Activated naive CD8-positive, alpha-beta T cell treated with anti-CD3 and anti-CD28 coated beads, Interleukin-2, amount 10 ng/mL, durations not matched to agents 7 days and 5 days (primary cell): ENCODE measurements around the gene PRRG3. TPM values are rescaled to one million over a fixed set of nuclear protein-coding genes. Genes with fewer than 3 reads are reported as not detected.

ENCODE experiments used
- ATAC-seq: fragments of 150-1000 bp; cut with Tn5 transposase; one replicate; pipeline ENCODE4 v1.10.0; 2021; ENCODE audit warnings: low read depth, moderate library complexity
- POLR2A ChIA-PET: fragments of 350-600 bp; sonication (Branson Sonifier 250); formaldehyde crosslinking; loops from one replicate; lab custom pipeline; 2021; ENCODE audit warnings: antibody characterized with exemption; lab: Charles Lee
- DNase-seq: peaks from one replicate; pipeline ENCODE4 v3.0.0; 2021
- H3K27ac Mint-ChIP-seq: one replicate; pipeline ENCODE4 v1.8.0; 2022; ENCODE audit warnings: mild to moderate bottlenecking, mixed read lengths
- H3K27me3 Mint-ChIP-seq: one replicate; pipeline ENCODE4 v1.8.0; 2022; ENCODE audit warnings: mild to moderate bottlenecking, moderate library complexity, mixed read lengths
- H3K36me3 Mint-ChIP-seq: one replicate; pipeline ENCODE4 v1.8.0; 2021; ENCODE audit warnings: mild to moderate bottlenecking, mixed read lengths
- H3K4me1 Mint-ChIP-seq: one replicate; pipeline ENCODE4 v1.8.0; 2021; ENCODE audit warnings: mixed read lengths
- H3K4me3 Mint-ChIP-seq: one replicate; pipeline ENCODE4 v1.8.0; 2022; ENCODE audit warnings: mild to moderate bottlenecking, moderate library complexity, mixed read lengths
- H3K9me3 Mint-ChIP-seq: one replicate; pipeline ENCODE4 v1.8.0; 2021; ENCODE audit warnings: mixed read lengths
- total RNA-seq, 2 experiments: library from RNA; stranded (reverse); gene quantifications; one replicate each; pipeline ENCODE4 v1.2.3, GENCODE V29; 2021

Gene PRRG3
- total RNA-seq, 2 experiments from 2014 or later: not detected

DNA sequence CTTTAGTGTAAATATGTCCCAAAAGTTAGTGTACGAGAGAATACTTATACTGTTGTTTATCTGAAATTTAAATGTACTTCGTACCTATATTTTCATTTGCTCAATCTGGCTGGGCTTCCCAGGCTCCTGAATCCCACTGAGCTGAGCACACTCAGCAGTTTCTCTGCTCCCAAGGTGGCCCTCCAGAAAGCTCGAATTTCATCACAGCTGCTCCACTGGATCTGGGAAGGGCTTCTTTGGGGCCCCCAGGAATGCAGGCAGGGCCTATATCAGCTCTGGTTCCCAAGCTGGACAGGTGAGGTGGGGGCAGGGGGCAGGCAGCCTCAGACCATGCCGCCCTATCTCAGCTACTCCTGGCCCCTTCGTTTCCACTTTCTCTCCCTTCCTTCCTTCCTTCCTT, 19.1 kb downstream of the PRRG3 start:
- POLR2A ChIA-PET: no interaction called here
- H3K9me3 Mint-ChIP-seq: no peaks in the 10 kb centered on the region
- H3K4me1 Mint-ChIP-seq: peaks cover 1% of the 10 kb centered on the region
- no peak overlapping the region for H3K4me3 Mint-ChIP-seq
- no peaks in the 10 kb centered on the region for H3K27me3 Mint-ChIP-seq
- H3K36me3 Mint-ChIP-seq: no peaks in the 10 kb centered on the region
- ATAC-seq (no peak), DNase-seq (no peak)
- no peak overlapping the region for H3K27ac Mint-ChIP-seq

DNA sequence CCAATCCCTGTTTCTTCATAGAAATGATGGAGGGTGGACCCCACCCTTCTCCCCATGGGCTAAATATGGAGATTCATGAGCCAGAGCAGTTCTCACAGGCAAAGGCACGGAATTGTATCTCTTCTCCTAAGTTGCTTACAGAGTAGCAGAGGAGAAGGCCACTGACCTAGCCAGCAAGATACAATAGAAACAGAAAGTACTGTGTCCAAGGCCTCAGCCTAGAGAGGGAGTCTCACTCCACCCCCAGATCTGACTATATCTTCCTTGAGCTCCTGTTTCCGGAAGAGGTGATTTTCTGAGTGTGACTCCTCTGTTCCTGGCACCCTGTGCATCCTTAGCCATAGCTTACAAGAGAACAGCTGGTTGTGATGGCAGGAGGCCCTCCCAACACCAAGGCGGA, 20.5 kb downstream of the PRRG3 start, which contains the start of gene FATE1:
Gene FATE1 (plus strand): TSS at position 284 of the 400 bp plus-strand sequence. CDS start 85 bp downstream, at position 369.
- ATAC-seq (no peak), DNase-seq (no peak)
- Mint-ChIP-seq H3K36me3 (no peaks in the 10 kb centered on the region), H3K9me3 (no peaks in the 10 kb centered on the region), H3K27ac (no peak within 1 kb of the TSS), H3K4me3 (no peak within 1 kb of the TSS), H3K27me3 (peaks cover 2% of the 10 kb centered on the region), H3K4me1 (peaks cover 1% of the 10 kb centered on the region)
- POLR2A ChIA-PET: no interaction called here

DNA sequence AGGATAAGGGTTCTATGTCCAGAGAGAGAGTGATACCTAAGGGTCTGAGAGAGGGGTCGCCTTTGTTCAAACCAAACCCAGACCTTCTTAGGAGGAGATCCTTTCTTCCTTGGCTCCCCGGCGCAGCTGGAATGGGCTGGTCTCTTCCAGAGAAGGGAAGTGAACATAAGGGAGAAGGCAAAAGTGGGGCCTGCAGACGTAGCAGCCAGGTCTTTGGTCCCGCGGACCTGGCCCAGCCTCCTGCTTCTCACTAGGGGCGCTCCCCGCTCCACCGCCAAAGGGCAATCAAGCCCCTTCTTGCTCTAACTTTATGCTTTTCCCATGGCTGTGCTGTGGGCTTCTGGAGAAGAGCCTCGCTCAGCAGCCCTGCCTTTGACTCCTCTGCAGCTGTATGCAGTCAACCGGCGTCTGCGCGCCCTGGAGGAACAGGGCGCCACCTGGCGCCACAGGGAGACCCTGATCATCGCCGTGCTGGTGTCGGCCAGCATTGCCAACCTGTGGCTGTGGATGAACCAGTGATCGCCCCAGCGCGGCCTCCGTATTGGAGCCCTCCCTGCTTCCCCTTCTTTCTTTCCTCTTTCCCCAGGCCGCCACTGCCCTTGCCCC, 27.1 kb downstream of the PRRG3 start:
- H3K27me3 Mint-ChIP-seq: peaks cover 2% of the 10 kb centered on the region
- ATAC-seq (no peak), DNase-seq (no peak)
- POLR2A ChIA-PET: no interaction called here
- no peaks in the 10 kb centered on the region for H3K36me3 Mint-ChIP-seq
- no peaks in the 10 kb centered on the region for H3K9me3 Mint-ChIP-seq
- peaks cover 1% of the 10 kb centered on the region for H3K4me1 Mint-ChIP-seq
- H3K4me3 Mint-ChIP-seq: no peak overlapping the region
- H3K27ac Mint-ChIP-seq: no peak overlapping the region

DNA sequence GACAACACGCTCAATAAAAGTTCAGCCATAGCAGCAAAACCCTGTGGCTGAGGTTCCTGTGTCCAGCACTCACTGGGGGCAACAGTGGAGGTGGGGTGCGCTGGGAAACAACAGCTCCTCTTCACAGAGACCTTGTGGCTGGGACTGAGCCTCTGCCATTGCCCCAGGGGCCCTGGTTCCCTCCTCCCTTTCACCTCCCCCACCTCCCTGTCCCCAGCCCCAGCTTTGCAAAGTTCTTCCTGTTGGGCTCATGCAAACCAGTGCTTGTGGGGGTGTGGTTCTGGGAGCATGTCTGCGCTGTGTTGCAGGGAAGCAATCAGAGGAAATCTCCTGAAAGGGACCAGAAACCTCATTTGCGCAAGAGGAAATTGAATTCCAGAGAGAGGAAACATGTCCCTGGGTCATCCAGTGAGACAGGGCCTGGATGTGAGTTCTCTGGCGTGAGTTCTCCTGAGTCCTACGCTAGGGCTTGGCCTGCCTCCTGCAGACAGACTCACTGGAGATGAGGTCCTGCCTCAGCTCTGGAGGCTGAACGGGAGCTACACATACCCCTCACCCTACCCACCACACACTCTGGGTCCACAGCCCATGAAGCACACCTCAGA, 28.0 kb downstream of the PRRG3 start:
- H3K27ac Mint-ChIP-seq: no peak overlapping the region
- no peaks in the 10 kb centered on the region for H3K36me3 Mint-ChIP-seq
- H3K4me1 Mint-ChIP-seq: peaks cover 1% of the 10 kb centered on the region
- ATAC-seq (no peak), DNase-seq (no peak)
- H3K4me3 Mint-ChIP-seq: no peak overlapping the region
- POLR2A ChIA-PET: no interaction called here
- no peaks in the 10 kb centered on the region for H3K9me3 Mint-ChIP-seq
- H3K27me3 Mint-ChIP-seq: peaks cover 2% of the 10 kb centered on the region

DNA sequence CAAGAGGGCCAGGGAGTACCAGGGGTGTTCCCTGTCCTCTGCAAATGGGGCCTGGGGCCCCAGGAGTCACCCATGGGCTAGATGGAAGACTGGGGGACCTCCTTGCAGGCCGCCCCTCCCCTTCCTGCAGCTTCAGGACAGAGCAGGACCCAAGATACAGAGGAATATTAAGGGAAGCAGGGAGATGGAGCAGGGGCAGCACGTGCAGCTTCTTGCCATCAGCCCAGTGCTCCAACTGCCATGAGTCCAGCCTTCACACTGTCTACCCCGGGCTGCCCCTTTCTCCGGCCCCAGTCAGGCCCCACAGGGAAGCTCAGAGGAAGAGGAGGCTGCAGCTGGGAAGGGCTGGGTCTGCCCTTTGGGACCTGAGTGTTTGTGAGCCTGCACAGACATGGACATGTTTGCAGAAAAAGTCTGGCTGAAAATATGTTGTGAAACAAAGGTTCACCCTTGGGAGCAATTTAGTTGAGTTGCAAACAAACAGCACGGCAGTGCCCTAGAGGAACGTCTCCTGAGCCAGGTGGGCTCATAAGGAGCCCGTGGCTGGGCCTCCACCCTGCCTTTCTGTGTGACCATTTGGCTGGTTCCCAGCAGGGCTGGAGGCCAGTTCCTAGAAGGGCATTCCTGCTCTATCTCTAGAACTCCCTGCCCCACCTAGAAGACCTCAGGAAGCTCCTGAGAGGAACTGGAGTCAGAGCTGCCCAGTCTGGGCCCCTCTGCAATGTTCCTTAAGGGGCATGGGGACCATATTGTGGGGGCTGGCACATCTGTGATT, 29.5 kb downstream of the PRRG3 start:
- Mint-ChIP-seq H3K4me3 (no peak overlapping the region), H3K9me3 (no peaks in the 10 kb centered on the region), H3K36me3 (no peaks in the 10 kb centered on the region), H3K4me1 (no peaks in the 10 kb centered on the region), H3K27ac (no peak overlapping the region), H3K27me3 (peaks cover 2% of the 10 kb centered on the region)
- POLR2A ChIA-PET: no interaction called here
- DNase-seq (no peak), ATAC-seq (no peak)

DNA sequence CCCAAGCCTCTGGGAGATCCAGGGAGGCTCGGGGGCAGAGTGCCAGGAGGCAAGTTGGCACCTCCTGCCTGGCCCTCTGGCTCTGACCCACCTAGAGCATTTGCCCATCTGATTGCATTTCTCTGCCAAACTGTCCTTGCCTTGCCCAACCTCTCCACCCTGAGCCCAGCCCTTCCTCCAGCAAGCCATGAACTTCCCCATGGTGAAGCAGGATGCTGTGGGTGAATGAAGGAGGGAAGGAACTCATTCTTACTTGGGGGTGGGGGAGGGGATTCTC, 30.0 kb downstream of the PRRG3 start:
- H3K9me3 Mint-ChIP-seq: no peaks in the 10 kb centered on the region
- no peak overlapping the region for H3K27ac Mint-ChIP-seq
- no peaks in the 10 kb centered on the region for H3K27me3 Mint-ChIP-seq
- no peak overlapping the region for H3K4me3 Mint-ChIP-seq
- H3K36me3 Mint-ChIP-seq: no peaks in the 10 kb centered on the region
- no peaks in the 10 kb centered on the region for H3K4me1 Mint-ChIP-seq
- DNase-seq (no peak), ATAC-seq (no peak)
- POLR2A ChIA-PET: no interaction called here

DNA sequence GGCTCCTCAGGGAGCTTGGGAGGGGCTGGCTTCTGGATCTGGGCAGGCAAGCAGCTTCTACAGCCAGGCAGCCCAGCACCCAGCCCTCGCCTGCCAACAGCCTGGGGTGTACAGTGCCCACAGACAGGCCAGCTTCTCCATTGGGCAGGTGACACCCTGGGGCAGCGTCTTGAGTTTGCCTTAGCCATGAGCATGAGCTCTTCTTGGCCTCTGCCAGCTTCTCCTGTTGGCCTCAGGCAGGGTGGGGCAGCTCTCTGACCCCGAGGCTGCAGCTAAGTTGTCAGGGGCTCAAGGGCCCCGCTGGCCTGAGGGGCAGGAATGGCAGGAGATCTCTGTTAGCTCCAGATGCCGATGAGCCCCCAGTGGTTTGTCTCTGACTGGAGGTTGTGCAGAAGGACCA, 31.5 kb downstream of the PRRG3 start:
- ATAC-seq (no peak), DNase-seq (no peak)
- H3K4me3 Mint-ChIP-seq: no peak overlapping the region
- H3K36me3 Mint-ChIP-seq: no peaks in the 10 kb centered on the region
- POLR2A ChIA-PET: no interaction called here
- no peaks in the 10 kb centered on the region for H3K9me3 Mint-ChIP-seq
- no peaks in the 10 kb centered on the region for H3K4me1 Mint-ChIP-seq
- no peaks in the 10 kb centered on the region for H3K27me3 Mint-ChIP-seq
- no peak overlapping the region for H3K27ac Mint-ChIP-seq

DNA sequence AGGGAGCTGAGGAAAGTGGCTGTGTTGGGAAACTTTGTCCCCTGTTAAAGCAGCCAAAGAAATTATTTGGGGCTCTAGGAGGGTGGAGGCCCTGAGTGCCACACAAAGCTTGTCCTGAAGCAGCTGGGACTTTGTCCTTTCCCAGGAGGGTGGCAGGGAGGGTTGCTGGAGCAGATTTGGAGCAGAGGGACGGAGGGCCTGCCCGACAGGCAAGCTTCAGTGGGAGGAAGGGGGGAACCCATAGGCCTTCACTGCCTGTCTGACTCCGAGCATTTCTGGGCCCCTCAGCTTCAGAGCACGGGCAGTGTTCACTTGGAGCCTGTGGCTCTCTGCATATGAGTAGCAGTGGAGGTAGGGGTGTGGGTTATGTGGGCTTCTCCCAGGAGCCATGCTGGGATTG, 32.1 kb downstream of the PRRG3 start:
- no peak overlapping the region for H3K4me3 Mint-ChIP-seq
- H3K9me3 Mint-ChIP-seq: no peaks in the 10 kb centered on the region
- DNase-seq (no peak), ATAC-seq (no peak)
- POLR2A ChIA-PET: no interaction called here
- peaks cover 3% of the 10 kb centered on the region for H3K27me3 Mint-ChIP-seq
- H3K27ac Mint-ChIP-seq: no peak overlapping the region
- no peaks in the 10 kb centered on the region for H3K4me1 Mint-ChIP-seq
- no peaks in the 10 kb centered on the region for H3K36me3 Mint-ChIP-seq

DNA sequence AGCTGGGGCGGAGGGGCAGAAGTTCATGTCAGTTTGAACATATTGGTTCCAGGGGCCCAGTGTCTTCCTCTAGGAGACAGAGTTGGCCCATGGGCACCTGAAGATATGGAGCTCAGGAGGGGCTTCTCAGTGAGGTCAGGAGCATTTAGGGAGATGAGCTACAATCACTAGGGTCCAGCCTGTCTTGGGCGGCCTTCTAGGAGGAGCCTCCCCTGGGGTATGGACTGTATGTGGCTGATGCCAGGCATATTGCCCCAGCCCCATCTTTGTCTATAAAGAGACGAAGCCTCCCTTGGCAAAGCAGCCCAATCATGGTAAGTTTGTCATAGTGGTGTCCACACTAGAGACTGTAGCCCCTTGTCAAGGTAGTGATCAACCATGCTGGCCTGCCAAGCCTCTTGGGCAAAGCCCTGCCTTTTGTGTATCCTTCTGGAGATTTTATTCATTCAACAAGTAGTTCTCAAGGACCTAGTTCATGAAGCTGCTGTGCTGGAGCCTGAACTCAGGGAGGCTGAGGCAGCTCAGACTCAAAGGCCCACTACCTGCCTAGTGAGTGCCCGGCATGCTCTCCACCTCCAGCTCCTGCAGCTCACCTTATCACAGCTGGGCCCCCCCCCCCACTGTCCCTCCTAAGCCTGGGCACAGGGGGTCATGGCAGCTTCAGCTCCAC, 33.9 kb downstream of the PRRG3 start:
- Mint-ChIP-seq H3K9me3 (no peaks in the 10 kb centered on the region), H3K4me1 (no peaks in the 10 kb centered on the region), H3K4me3 (no peak overlapping the region), H3K27ac (no peak overlapping the region), H3K27me3 (peaks cover 3% of the 10 kb centered on the region), H3K36me3 (no peaks in the 10 kb centered on the region)
- no peak for ATAC-seq
- POLR2A ChIA-PET: no interaction called here
- no peak for DNase-seq

DNA sequence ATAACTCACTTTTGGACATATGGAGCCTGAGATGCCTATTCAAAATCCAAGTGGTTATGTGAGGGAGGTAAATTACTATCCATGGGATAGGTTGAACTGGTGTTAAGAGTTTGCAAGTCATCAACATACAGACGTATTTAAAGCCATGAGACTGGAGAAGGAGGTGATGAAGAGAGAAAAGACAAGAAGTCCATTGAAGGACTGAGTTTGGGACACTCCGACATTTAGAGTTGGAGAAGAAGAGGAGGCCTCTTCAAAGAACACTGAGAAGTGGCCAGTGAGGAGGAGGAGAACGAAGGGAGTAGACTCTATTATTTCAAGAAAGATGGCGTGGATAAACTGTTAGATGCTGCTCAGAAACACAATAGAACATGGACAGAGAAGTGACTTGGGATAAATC, 39.2 kb downstream of the PRRG3 start, which contains the start of gene CNGA2:
Gene CNGA2 (plus strand): TSS at position 301 of the 400 bp plus-strand sequence. CDS start 3,738 bp downstream, outside the sequence.
- ATAC-seq: no peak
- Mint-ChIP-seq H3K9me3 (no peaks in the 10 kb centered on the region), H3K36me3 (no peaks in the 10 kb centered on the region), H3K4me3 (no peak within 1 kb of the TSS), H3K4me1 (no peaks in the 10 kb centered on the region), H3K27ac (no peak within 1 kb of the TSS), H3K27me3 (peaks cover 6% of the 10 kb centered on the region)
- no peak for DNase-seq
- POLR2A ChIA-PET: no interaction called here

DNA sequence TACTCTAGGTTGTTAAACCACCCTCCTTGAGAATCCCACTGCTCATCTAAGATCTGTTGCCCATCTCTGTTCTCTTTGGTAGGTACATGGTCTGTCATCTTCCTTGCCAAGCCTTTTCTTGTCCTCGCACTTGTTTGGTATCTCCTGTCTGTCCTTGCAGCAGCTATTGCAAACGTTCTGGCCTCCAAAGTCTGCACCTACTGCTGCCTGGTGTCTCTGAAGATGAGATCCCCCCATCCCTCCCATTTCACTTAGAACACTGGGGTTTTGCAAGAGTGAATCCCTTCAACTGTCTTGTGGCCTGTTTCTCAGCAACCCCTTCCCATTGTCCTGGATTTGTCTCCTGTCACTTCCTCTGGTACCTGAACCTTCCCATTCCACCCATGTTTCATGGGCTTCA, 40.0 kb downstream of the PRRG3 start:
- Mint-ChIP-seq H3K4me3 (no peak overlapping the region), H3K36me3 (no peaks in the 10 kb centered on the region), H3K27me3 (peaks cover 6% of the 10 kb centered on the region), H3K27ac (no peak overlapping the region), H3K9me3 (no peaks in the 10 kb centered on the region), H3K4me1 (no peaks in the 10 kb centered on the region)
- POLR2A ChIA-PET: no interaction called here
- no peak for DNase-seq
- no peak for ATAC-seq

DNA sequence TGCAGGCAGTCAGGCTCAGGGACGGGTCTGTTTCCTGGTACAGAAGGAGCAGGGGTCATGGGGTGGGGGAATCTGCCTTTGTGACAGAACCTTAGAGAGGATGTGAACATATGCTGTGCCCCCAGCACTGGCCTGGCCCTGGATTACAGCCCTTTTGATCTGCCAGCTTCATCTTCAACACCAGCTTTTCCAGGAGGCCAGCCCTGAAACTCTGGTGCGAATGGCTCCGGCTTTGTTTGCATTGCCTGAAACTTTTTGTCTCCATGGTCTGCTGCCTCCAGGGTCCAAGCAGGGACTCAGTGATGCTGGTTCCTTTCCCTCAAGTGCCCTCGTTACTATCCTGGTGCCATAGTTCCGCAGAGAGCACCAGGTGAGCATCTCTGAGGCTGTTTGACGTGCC, 41.4 kb downstream of the PRRG3 start:
- POLR2A ChIA-PET: no interaction called here
- H3K4me3 Mint-ChIP-seq: no peak overlapping the region
- H3K4me1 Mint-ChIP-seq: no peaks in the 10 kb centered on the region
- no peaks in the 10 kb centered on the region for H3K36me3 Mint-ChIP-seq
- no peaks in the 10 kb centered on the region for H3K9me3 Mint-ChIP-seq
- peaks cover 6% of the 10 kb centered on the region for H3K27me3 Mint-ChIP-seq
- H3K27ac Mint-ChIP-seq: no peak overlapping the region
- DNase-seq (no peak), ATAC-seq (no peak)

DNA sequence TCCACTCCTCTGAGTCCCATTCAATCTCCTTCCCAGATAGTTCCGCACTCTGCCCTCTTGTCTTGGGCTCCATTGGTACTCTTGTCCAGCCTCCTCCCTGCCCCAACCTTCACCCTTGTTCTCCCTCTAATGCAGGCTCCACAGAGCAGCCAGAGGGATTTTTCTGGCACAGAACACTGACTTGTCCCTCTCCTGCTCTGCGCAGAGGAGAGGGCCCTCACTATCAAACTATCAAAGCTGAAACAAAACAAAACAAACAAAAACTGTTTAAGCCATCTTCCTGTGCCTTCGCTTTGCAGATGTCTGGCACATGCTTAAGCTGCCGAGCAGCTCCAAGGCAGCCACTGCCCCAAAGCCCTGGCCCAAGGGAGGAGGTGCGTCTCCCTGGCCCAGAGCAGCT, 42.2 kb downstream of the PRRG3 start:
- Mint-ChIP-seq H3K9me3 (no peaks in the 10 kb centered on the region), H3K27ac (no peak overlapping the region), H3K4me1 (no peaks in the 10 kb centered on the region), H3K4me3 (no peak overlapping the region), H3K36me3 (no peaks in the 10 kb centered on the region), H3K27me3 (peaks cover 2% of the 10 kb centered on the region)
- DNase-seq (no peak), ATAC-seq (no peak)
- POLR2A ChIA-PET: no interaction called here

DNA sequence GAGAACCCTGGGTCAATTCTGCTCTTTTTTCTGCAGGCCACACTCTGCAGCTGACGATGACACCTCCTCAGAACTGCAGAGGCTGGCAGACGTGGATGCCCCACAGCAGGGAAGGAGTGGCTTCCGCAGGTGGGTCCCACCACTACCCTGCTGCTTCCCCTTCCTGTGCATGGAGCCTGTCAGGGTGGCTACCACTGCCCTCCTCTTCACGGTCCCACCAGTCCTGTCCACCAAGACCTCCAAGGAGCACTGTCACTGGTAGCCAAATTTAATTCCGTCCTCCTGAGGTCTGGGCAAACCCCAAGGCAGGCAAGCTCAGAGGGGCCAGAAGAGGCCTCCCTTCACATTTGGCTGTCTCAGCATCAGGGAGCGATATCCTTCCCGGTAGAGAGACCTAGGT, 43.5 kb downstream of the PRRG3 start:
- Mint-ChIP-seq H3K36me3 (no peaks in the 10 kb centered on the region), H3K4me3 (no peak overlapping the region), H3K27ac (no peak overlapping the region), H3K9me3 (no peaks in the 10 kb centered on the region), H3K27me3 (peaks cover 2% of the 10 kb centered on the region), H3K4me1 (no peaks in the 10 kb centered on the region)
- POLR2A ChIA-PET: no interaction called here
- no peak for DNase-seq
- no peak for ATAC-seq
